ENCODE results near the gene WEE1.

WEE1 gene

DNA sequence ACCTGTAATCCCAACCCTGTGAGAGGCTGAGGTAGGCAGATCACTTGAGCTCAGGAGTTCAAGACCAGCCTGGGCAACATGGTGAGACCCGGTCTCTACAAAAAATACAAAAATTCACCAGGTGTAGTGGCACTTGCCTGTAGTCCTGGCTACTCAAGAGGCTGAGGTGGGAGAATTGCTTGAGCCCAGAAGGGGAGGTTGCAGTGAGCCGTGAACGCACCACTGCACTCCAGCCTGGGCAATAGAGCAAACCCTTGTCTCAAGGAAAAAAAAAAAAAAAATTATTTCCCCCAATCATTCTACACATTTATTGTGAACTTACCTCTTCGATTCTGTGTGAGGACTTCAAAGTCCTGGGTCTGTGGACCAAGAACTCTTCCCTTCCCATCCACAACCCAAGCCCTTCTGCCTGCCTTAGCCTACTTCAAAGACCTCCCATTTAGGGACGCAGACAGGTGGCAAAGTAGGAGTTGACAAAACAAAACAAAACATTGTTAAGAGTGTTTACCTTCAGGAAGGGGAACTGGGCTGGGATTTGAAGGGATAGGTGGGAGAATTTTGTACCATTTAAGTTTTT is 3.8 kb upstream of the WEE1 start:
- peaks cover 17% of the 10 kb centered on the region for H3K4me1 Mint-ChIP-seq
- no peaks in the 10 kb centered on the region for H3K9me3 Mint-ChIP-seq
- H3K36me3 Mint-ChIP-seq (ENCODE audit: insufficient read depth) = peaks cover 7% of the 10 kb centered on the region
- H3K27me3 Mint-ChIP-seq = no peaks in the 10 kb centered on the region
- H3K4me3 Mint-ChIP-seq = no peak overlapping the region
- DNase-seq (ENCODE audit: low spot score in 2 of 2) (no peak), ATAC-seq (replicated peaks; ENCODE audit: extremely low read depth, poor library complexity, severe bottlenecking) (no peak)
- no peak overlapping the region for H3K27ac Mint-ChIP-seq (ENCODE audit: low read depth)

DNA sequence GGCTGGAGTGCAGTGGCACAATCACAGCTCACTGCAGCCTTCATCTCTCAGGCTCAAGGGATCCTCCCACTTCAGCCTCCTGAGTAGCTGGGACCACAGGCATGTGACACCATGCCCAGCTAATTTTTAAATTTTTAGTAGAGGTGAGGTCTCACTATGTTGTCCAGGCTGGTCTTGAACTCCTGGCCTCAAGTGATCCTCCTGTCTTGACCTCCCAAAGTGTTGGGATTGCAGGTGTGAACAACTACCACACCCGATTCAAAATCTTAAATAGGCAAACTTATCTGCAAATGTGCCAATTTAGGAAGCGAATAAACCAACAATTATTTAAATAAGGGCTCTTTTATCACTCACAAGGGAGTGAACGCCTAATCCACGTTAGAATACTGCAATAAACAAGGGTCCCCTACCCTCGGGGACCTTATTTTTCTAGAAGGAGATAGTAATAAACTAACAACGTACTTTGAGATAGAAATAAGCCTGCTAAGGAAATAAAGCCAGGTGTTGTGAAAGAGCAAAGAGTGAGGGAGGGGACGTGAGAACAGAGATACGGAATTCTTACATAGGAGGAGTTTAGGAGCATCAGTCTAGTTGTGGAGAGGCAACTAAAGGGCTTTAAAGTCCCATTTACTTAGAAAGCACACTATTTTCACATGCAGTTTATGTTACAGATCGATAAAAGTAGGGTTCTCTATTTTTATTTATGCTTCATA is 3.0 kb upstream of the WEE1 start:
- DNase-seq (ENCODE audit: low spot score in 2 of 2) (no peak), ATAC-seq (replicated peaks; ENCODE audit: extremely low read depth, poor library complexity, severe bottlenecking) (no peak)
- Mint-ChIP-seq H3K27ac (ENCODE audit: low read depth) (no peak overlapping the region), H3K4me3 (no peak overlapping the region), H3K36me3 (ENCODE audit: insufficient read depth) (peaks cover 9% of the 10 kb centered on the region), H3K27me3 (no peaks in the 10 kb centered on the region), H3K9me3 (no peaks in the 10 kb centered on the region), H3K4me1 (peaks cover 25% of the 10 kb centered on the region)

DNA sequence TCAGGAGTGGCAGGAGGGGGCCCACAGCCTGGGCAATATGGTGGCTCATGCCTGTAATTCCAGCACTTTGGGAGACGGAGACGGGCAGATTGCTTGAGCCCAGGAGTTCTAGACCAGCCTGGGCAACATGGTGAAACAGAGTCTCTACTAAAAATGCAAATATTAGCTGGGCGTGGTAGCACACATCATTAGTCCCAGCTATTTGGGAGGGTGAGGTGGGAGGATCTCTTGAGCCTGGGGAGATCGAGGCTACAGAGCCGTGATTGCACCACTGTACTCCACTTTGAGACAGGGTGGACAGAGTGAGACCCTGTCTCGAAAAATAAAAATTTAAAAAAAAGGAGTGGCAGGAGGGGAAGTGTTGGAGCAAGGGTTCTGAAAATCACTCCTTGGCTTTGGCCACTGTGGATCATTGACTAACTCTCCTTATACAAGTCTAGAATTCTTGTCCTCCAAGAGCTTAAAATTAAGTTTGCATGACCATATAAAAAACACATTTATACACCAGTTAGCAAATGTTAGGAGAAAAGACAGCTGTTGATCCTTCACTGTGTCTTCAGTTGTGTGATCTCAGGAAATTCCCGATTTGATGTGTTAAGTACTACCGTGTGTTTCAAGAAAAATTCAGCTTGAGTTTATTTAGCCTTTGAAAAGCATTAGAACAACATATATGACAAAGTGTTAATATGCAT is 2.3 kb upstream of the WEE1 start:
- Mint-ChIP-seq H3K4me1 (peaks cover 24% of the 10 kb centered on the region), H3K27ac (ENCODE audit: low read depth) (no peak overlapping the region), H3K4me3 (peak overlapping the region; percentile 75), H3K9me3 (no peaks in the 10 kb centered on the region), H3K36me3 (ENCODE audit: insufficient read depth) (peaks cover 11% of the 10 kb centered on the region), H3K27me3 (no peaks in the 10 kb centered on the region)
- DNase-seq (ENCODE audit: low spot score in 2 of 2) (no peak), ATAC-seq (replicated peaks; ENCODE audit: extremely low read depth, poor library complexity, severe bottlenecking) (no peak)

DNA sequence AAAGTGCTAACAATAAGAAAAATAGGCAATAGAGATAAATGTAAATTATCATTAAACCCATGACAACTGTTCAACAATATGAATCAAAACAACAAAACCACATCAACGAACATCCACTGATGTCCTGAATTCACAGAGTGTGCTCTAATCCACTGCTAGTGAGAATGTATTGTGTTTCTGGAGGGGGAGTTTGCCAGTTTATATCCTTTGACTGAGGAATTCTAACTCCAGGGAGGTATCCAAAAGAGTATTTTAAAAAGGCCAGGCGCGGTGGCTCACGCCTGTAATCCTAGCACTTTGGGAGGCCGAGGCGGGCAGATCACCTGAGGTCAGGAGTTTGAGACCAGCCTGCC is 1.7 kb upstream of the WEE1 start:
- H3K4me1 Mint-ChIP-seq = peaks cover 27% of the 10 kb centered on the region
- ATAC-seq (replicated peaks; ENCODE audit: extremely low read depth, poor library complexity, severe bottlenecking) (no peak), DNase-seq (ENCODE audit: low spot score in 2 of 2) (no peak)
- peak overlapping the region; percentile 46 for H3K27ac Mint-ChIP-seq (ENCODE audit: low read depth)
- no peaks in the 10 kb centered on the region for H3K9me3 Mint-ChIP-seq
- peak overlapping the region; percentile 75 for H3K4me3 Mint-ChIP-seq
- peaks cover 11% of the 10 kb centered on the region for H3K36me3 Mint-ChIP-seq (ENCODE audit: insufficient read depth)
- no peaks in the 10 kb centered on the region for H3K27me3 Mint-ChIP-seq

DNA sequence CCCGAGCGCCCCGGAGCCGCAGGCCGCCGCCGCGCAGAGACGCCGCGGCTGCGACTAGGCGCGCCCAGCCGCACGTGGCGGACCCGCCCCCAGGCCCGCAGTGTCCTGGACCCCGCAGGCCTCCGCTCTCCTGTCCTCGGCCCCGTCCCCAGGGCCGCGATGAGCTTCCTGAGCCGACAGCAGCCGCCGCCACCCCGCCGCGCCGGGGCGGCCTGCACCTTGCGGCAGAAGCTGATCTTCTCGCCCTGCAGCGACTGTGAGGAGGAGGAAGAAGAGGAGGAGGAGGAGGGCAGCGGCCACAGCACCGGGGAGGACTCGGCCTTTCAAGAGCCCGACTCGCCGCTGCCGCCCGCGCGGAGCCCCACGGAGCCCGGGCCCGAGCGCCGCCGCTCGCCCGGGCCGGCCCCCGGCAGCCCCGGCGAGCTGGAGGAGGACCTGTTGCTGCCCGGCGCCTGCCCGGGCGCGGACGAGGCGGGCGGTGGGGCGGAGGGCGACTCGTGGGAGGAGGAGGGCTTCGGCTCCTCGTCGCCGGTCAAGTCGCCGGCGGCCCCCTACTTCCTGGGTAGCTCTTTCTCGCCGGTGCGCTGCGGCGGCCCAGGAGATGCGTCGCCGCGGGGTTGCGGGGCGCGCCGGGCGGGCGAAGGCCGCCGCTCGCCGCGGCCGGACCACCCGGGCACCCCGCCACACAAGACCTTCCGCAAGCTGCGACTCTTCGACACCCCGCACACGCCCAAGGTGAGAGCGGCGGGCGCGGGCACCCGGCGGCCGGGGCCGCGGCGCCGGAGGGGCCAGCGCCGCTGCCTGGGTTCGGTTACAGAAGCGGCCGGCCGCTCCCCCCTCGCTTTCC is 528 bp downstream of the WEE1 start:
- Mint-ChIP-seq H3K27me3 (no peaks in the 10 kb centered on the region), H3K4me1 (peaks cover 38% of the 10 kb centered on the region), H3K4me3 (peak overlapping the region; percentile 80), H3K27ac (ENCODE audit: low read depth) (peak overlapping the region; percentile 96), H3K9me3 (no peaks in the 10 kb centered on the region), H3K36me3 (ENCODE audit: insufficient read depth) (peaks cover 14% of the 10 kb centered on the region)
- DNase-seq (ENCODE audit: low spot score in 2 of 2) (no peak), ATAC-seq (replicated peaks; ENCODE audit: extremely low read depth, poor library complexity, severe bottlenecking) (peak; percentile 16)

DNA sequence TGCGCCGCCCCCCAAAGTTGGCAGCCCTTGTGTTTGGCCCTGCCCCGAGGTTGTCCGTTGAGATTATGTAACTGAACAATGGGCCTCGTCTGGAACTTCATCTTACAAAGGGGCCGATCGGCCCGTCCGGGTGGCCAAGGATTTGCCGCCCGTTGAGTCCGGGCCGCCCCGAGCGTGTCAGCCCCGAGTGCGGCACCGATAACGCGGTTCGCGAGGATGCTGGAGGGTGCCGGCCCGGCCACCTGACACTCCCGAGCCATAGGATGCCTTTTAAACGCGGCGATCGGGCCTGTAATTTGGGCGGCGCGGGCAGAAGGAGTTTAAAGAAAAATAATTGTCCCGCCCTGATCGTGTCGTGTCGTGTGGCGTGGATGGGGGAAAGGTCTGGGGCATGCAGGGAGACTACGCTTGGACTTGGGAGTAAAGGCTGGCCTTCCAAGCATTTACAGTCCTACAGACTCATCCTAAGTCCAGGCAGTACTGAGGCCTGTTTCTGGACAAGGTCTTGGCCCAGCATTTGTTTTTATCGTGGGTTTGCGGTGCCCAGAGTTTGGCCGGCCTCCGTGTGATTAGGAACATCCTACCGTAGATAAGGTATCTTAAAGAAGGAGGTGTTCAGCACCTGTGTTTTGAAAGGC is 1.3 kb downstream of the WEE1 start:
- Mint-ChIP-seq H3K36me3 (ENCODE audit: insufficient read depth) (peaks cover 14% of the 10 kb centered on the region), H3K4me3 (peak overlapping the region; percentile 80), H3K27ac (ENCODE audit: low read depth) (peak overlapping the region; percentile 96), H3K27me3 (no peaks in the 10 kb centered on the region), H3K9me3 (no peaks in the 10 kb centered on the region), H3K4me1 (peaks cover 37% of the 10 kb centered on the region)
- ATAC-seq (replicated peaks; ENCODE audit: extremely low read depth, poor library complexity, severe bottlenecking) (no peak), DNase-seq (ENCODE audit: low spot score in 2 of 2) (no peak)

DNA sequence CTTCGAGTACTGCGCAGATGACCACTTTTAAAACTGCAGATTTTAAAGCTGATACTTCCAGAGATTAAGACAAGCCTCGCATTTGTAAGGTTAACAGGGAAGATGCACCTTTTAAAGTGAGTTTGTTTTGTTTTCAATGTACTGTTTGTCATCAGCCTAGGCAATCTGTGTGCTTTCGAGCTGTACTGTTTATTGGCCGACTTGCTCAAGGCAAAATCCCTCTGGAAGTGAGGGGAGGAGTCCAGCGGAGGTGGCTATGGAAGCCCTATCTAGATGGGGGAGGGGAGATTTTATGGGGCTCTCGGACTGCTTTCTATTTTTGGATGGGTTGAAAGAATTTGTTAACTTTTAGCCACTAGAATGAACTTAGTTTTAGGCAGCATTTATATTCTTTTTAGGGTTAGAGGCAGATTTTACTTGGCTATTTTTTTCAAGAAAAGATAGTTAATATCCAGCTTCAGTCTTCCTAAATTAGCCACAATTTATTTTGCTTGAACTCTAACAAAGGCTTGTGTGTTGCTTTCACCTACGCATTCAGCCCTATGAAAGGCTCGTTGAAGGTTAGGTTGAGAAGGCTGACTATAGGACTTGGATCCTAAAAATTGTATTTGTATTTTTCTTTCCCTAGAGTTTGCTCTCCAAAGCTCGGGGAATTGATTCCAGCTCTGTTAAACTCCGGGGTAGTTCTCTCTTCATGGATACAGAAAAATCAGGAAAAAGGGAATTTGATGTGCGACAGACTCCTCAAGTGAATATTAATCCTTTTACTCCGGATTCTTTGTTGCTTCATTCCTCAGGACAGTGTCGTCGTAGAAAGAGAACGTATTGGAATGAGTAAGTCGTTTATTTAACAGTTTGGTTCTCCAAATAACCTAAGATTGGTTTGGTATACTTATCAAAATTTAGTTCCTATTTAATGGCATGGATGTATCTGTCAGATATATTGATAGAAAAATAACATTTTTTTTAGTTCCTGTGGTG is 2.1 kb downstream of the WEE1 start:
- Mint-ChIP-seq H3K27me3 (no peaks in the 10 kb centered on the region), H3K9me3 (no peaks in the 10 kb centered on the region), H3K4me3 (peak overlapping the region; percentile 80), H3K4me1 (peaks cover 37% of the 10 kb centered on the region), H3K27ac (ENCODE audit: low read depth) (peak overlapping the region; percentile 96), H3K36me3 (ENCODE audit: insufficient read depth) (peaks cover 12% of the 10 kb centered on the region)
- DNase-seq (ENCODE audit: low spot score in 2 of 2) (no peak), ATAC-seq (replicated peaks; ENCODE audit: extremely low read depth, poor library complexity, severe bottlenecking) (no peak)

DNA sequence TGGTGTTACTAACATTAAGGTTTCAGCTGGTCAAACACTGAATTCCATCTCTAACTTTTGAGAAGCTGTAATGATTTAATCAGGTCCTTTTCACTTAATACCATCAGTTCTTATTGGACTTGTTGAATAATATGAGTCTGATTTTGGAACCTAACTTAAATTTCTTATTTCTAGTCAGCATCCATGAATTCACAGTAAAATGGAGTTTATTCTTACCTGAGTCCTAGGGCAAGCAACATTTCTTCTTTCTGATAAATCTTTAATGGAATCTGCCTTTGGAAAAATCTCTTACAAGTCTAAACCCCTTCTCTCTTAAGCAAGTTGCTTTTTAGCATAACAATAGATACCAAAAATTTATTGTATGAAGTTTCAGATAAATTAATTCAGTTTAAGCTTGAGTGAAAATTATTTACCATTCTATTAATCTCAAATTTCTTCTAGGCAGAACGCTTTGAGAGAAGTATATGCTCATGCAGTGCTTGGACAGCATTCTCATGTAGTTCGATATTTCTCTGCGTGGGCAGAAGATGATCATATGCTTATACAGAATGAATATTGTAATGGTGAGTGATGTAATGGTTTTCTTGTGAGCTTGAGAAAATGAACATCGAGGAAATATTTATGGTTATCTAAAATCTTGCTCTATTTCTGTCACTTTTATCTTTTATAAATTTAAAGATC is 3.4 kb downstream of the WEE1 start:
- Mint-ChIP-seq H3K4me3 (peak overlapping the region; percentile 80), H3K9me3 (no peaks in the 10 kb centered on the region), H3K27me3 (no peaks in the 10 kb centered on the region), H3K36me3 (ENCODE audit: insufficient read depth) (peaks cover 15% of the 10 kb centered on the region), H3K27ac (ENCODE audit: low read depth) (peak overlapping the region; percentile 96), H3K4me1 (peaks cover 37% of the 10 kb centered on the region)
- ATAC-seq (replicated peaks; ENCODE audit: extremely low read depth, poor library complexity, severe bottlenecking) = no peak
- no peak for DNase-seq (ENCODE audit: low spot score in 2 of 2)

DNA sequence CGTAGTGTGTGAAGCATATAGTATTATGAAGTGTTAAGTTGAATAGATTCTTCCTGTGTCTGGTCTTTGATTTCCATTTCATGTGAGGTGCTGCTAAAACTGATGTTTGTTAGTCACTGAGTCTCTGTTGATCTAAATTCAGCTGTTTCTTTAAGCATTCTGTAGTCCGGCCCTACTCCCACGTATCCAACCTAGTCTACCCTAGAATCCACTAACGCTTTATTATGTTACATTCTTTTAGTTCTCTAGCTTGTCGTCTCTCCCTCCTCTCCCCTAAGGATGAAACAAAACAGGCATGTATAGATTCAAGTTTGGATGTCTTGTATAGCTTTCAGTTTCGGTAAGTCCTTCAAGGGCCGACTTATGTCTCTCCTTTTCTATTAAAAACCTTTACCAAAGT is 4.1 kb downstream of the WEE1 start:
- Mint-ChIP-seq H3K4me3 (peak overlapping the region; percentile 80), H3K4me1 (peaks cover 37% of the 10 kb centered on the region), H3K36me3 (ENCODE audit: insufficient read depth) (peaks cover 17% of the 10 kb centered on the region), H3K9me3 (no peaks in the 10 kb centered on the region), H3K27ac (ENCODE audit: low read depth) (peak overlapping the region; percentile 96), H3K27me3 (no peaks in the 10 kb centered on the region)
- no peak for DNase-seq (ENCODE audit: low spot score in 2 of 2)
- ATAC-seq (replicated peaks; ENCODE audit: extremely low read depth, poor library complexity, severe bottlenecking) = peak; percentile 8

DNA sequence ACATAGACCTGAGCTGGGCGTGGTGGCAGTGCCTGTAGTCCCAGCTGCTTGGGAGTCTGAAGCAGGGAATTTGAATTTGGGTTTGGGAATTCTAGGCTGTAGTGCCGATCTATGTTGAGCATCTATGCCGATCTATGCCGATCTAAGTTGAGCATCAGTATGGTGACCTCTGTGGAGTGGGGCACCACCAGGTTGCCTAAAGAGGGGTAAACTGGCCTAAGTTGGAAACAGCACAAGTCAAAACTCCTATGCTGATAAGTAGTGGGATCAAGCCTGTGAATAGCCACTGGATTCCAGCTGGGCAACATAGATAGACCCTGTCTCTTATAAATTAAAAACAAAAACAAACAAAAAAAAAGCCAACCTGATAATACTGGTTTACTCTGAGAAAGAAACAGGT is 7.4 kb downstream of the WEE1 start:
- Mint-ChIP-seq H3K27ac (ENCODE audit: low read depth) (no peak overlapping the region), H3K4me3 (no peak overlapping the region), H3K9me3 (no peaks in the 10 kb centered on the region), H3K4me1 (peaks cover 22% of the 10 kb centered on the region), H3K36me3 (ENCODE audit: insufficient read depth) (peaks cover 27% of the 10 kb centered on the region), H3K27me3 (no peaks in the 10 kb centered on the region)
- DNase-seq (ENCODE audit: low spot score in 2 of 2) = no peak
- ATAC-seq (replicated peaks; ENCODE audit: extremely low read depth, poor library complexity, severe bottlenecking) = no peak

DNA sequence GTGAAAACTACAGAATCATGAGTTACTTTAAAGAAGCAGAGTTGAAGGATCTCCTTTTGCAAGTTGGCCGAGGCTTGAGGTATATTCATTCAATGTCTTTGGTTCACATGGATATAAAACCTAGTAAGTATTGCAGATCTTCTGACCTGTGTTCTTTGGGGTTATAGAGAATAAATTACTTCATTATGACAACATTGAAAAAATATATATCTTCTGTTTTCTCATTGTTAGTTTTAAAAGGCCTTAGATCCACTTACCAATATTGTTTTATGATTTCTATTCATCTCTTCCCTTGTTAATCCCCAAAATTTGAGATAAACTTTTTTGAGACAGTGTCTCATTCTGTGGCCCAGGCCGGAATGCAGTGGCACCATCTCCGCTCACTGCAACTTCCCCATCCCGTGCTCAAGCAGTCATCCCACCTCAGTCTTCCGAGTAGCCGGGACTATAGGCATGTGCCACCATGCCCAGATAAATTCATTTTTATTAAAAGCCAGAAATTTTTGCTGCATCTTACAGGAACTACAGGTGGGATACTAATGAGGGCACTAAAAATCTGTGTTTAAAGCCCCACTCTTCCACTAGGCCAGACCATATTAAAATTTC is 8.2 kb downstream of the WEE1 start:
- Mint-ChIP-seq H3K36me3 (ENCODE audit: insufficient read depth) (peaks cover 32% of the 10 kb centered on the region), H3K4me1 (peaks cover 16% of the 10 kb centered on the region)

More for the DNA sequence above, 8.2 kb downstream of the WEE1 start:
- no peak for ATAC-seq (replicated peaks; ENCODE audit: extremely low read depth, poor library complexity, severe bottlenecking)
- H3K9me3 Mint-ChIP-seq = no peaks in the 10 kb centered on the region
- H3K4me3 Mint-ChIP-seq = no peak overlapping the region
- peak overlapping the region; percentile 62 for H3K27ac Mint-ChIP-seq (ENCODE audit: low read depth)
- H3K27me3 Mint-ChIP-seq = no peaks in the 10 kb centered on the region
- DNase-seq (ENCODE audit: low spot score in 2 of 2) = no peak

All from central memory CD8-positive, alpha-beta T cell (primary cell).